Measurements from ENCODE around the gene PJA1.

DNA sequence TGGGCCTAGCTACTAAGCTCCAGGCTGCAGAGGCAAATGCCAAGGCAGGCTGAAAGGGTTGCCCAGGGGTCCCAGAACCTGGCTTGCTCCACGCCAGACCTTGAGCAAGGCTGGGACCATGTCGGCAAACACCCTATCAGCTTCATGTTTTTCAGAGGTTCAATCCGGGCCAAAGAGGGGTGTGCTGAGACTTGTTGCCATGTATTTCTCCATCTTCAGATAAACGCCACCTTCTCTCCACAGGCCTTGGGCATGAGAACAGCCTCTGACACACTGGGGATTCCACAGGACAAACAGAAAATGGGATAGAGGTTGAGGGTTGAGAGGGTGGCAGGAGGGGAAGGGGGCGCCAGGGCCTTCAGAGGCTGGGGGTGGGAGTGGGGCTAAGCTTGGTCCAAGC is 8.6 kb downstream of the PJA1 start:
- TF ChIP-seq, protein P1, sequence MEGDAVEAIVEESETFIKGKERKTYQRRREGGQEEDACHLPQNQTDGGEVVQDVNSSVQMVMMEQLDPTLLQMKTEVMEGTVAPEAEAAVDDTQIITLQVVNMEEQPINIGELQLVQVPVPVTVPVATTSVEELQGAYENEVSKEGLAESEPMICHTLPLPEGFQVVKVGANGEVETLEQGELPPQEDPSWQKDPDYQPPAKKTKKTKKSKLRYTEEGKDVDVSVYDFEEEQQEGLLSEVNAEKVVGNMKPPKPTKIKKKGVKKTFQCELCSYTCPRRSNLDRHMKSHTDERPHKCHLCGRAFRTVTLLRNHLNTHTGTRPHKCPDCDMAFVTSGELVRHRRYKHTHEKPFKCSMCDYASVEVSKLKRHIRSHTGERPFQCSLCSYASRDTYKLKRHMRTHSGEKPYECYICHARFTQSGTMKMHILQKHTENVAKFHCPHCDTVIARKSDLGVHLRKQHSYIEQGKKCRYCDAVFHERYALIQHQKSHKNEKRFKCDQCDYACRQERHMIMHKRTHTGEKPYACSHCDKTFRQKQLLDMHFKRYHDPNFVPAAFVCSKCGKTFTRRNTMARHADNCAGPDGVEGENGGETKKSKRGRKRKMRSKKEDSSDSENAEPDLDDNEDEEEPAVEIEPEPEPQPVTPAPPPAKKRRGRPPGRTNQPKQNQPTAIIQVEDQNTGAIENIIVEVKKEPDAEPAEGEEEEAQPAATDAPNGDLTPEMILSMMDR (IDR thresholded peaks at IDR 0.05; ENCODE audit: low read depth, low read length, poor library complexity, severe bottlenecking): no peak
- TF ChIP-seq EZH2phosphoT487 (IDR thresholded peaks at IDR 0.05; ENCODE audit: borderline replicate concordance, low read length): no peak
